KMS-11 (cell line): ENCODE measurements around the gene DYNLRB1.

Experiments used
- H2AFZ ChIP-seq: fragments of 200-600 bp; sonication (generic); 2 replicates; pipeline ENCODE4 v1.6.1; 2016; ENCODE audit warnings: antibody characterized with exemption, mixed run types, low read depth
- H3K27ac ChIP-seq: fragments of 200-600 bp; sonication (generic); 2 replicates; pipeline ENCODE4 v1.6.1; 2016; ENCODE audit warnings: mild to moderate bottlenecking, mixed run types
- H3K27me3 ChIP-seq: fragments of 200-600 bp; sonication (generic); 2 replicates; pipeline ENCODE4 v1.6.1; 2017; ENCODE audit warnings: mild to moderate bottlenecking, low read depth, mixed run types, moderate library complexity; ENCODE audit not compliant: insufficient read depth
- H3K36me3 ChIP-seq: fragments of 200-600 bp; sonication (generic); 2 replicates; pipeline ENCODE4 v1.6.1; 2017; ENCODE audit warnings: mild to moderate bottlenecking, mixed run types; ENCODE audit not compliant: insufficient read depth
- H3K4me1 ChIP-seq: fragments of 200-600 bp; sonication (generic); 2 replicates; pipeline ENCODE4 v1.6.1; 2016; ENCODE audit warnings: mild to moderate bottlenecking, low read depth, mixed run types; ENCODE audit not compliant: poor library complexity, severe bottlenecking
- H3K4me2 ChIP-seq: fragments of 200-600 bp; sonication (generic); 2 replicates; pipeline ENCODE4 v1.7.0; 2016; ENCODE audit warnings: mild to moderate bottlenecking, mixed run types
- H3K4me3 ChIP-seq: fragments of 200-600 bp; sonication (generic); IDR thresholded peaks from 2 replicates; pipeline ENCODE4 v1.6.1; 2017; ENCODE audit warnings: low read depth, low read length, mixed read lengths; ENCODE audit not compliant: insufficient read depth
- H3K79me2 ChIP-seq: fragments of 200-600 bp; sonication (generic); 2 replicates; pipeline ENCODE4 v1.6.1; 2016; ENCODE audit warnings: low read depth, mixed run types; ENCODE audit not compliant: insufficient read depth
- H3K9ac ChIP-seq: fragments of 200-600 bp; sonication (generic); 2 replicates; pipeline ENCODE4 v1.6.1; 2016; ENCODE audit warnings: mild to moderate bottlenecking, mixed run types
- H4K20me1 ChIP-seq: fragments of 200-600 bp; sonication (generic); 2 replicates; pipeline ENCODE4 v1.6.1; 2016; ENCODE audit warnings: mild to moderate bottlenecking, mixed run types; ENCODE audit not compliant: insufficient read depth
- TF ChIP-seq, protein P1 (sequence below): fragments of 200-600 bp; sonication (generic); conservative IDR thresholded peaks from 2 replicates; pipeline ENCODE4 v1.6.1; 2017; ENCODE audit warnings: low read depth, mild to moderate bottlenecking, antibody characterized with exemption, low read length, moderate library complexity, mixed read lengths

The DYNLRB1 gene

DNA sequence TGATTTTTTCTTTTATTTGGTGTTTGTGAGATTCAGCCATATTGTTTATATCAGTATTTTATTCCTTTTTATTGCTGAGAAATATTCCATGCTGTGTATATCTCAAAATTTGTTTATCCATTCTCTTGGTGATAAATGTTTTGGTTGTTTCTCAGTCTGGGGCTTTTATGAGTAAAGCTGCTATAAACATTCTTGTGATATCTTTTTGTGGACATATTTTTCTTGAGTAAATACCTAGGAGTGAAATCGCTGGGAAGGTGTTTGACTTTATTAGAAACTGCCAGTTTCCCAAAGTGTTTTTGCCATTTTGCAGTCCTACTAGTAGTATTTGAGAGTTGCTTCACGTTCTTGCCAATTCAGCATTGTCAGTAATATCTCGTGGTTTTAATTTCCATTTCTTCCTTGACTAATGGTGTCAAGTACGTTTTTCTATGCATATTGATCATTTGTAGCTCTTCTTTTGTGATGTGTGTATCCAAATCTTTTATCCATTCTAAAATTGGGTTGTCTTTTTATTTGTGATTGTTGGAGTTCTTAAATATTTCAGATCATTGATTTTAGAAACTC, 31.1 kb upstream of the DYNLRB1 start:
- H3K4me2 ChIP-seq, result no peak overlapping the region
- no peaks in the 10 kb centered on the region for H4K20me1 ChIP-seq
- no peaks in the 10 kb centered on the region for H3K27me3 ChIP-seq
- no peaks in the 10 kb centered on the region for H3K4me1 ChIP-seq
- no peaks in the 10 kb centered on the region for H3K79me2 ChIP-seq
- H3K4me3 ChIP-seq, result no peak overlapping the region
- no peak overlapping the region for H3K9ac ChIP-seq
- no peak overlapping the region for H3K27ac ChIP-seq
- no peak overlapping the region for H2AFZ ChIP-seq
- TF ChIP-seq, protein P1, sequence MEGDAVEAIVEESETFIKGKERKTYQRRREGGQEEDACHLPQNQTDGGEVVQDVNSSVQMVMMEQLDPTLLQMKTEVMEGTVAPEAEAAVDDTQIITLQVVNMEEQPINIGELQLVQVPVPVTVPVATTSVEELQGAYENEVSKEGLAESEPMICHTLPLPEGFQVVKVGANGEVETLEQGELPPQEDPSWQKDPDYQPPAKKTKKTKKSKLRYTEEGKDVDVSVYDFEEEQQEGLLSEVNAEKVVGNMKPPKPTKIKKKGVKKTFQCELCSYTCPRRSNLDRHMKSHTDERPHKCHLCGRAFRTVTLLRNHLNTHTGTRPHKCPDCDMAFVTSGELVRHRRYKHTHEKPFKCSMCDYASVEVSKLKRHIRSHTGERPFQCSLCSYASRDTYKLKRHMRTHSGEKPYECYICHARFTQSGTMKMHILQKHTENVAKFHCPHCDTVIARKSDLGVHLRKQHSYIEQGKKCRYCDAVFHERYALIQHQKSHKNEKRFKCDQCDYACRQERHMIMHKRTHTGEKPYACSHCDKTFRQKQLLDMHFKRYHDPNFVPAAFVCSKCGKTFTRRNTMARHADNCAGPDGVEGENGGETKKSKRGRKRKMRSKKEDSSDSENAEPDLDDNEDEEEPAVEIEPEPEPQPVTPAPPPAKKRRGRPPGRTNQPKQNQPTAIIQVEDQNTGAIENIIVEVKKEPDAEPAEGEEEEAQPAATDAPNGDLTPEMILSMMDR, result no peak
- peaks cover 7% of the 10 kb centered on the region; the same call in 1 of the 2 replicates for H3K36me3 ChIP-seq

DNA sequence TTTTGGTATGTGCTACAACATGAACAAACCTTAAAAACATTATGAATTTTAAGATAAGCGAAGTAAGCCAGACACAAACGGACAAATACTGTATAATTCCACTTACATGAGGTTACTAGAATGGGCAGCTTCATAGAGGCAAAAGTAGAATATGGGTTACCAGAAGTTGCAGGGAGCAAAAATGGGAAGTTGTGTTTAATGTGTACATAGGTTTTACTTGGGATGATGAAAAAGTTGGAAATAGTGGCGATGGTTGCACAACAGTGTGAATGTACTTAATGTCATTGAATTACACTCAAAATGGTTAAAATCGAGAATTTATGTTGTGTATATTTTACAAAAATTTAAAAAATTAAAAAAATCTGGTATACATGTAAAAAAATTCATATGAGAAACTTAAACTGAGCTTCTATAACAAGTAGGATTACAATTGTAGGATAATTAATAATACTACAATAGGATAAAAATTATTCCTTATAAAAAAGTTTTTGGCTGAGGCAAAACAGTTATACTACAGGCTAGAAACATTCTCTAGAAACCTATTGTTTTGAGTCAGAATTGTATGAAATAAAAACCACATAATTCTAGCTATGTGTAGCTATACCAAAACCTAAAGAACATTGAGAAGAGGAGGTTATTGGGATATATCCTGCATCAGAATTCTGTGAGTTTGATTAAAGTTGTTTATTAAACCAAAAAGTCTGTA, 24.8 kb upstream of the DYNLRB1 start:
- H4K20me1 ChIP-seq, result no peaks in the 10 kb centered on the region
- TF ChIP-seq, protein P1, result no peak
- H3K4me3 ChIP-seq, result no peak overlapping the region
- H3K4me1 ChIP-seq, result no peaks in the 10 kb centered on the region
- H3K36me3 ChIP-seq, result peaks cover 18% of the 10 kb centered on the region; the same call in 1 of the 2 replicates
- no peak overlapping the region for H3K4me2 ChIP-seq
- H2AFZ ChIP-seq, result no peak overlapping the region
- H3K27ac ChIP-seq, result no peak overlapping the region
- H3K9ac ChIP-seq, result no peak overlapping the region
- no peaks in the 10 kb centered on the region for H3K79me2 ChIP-seq
- H3K27me3 ChIP-seq, result no peaks in the 10 kb centered on the region

DNA sequence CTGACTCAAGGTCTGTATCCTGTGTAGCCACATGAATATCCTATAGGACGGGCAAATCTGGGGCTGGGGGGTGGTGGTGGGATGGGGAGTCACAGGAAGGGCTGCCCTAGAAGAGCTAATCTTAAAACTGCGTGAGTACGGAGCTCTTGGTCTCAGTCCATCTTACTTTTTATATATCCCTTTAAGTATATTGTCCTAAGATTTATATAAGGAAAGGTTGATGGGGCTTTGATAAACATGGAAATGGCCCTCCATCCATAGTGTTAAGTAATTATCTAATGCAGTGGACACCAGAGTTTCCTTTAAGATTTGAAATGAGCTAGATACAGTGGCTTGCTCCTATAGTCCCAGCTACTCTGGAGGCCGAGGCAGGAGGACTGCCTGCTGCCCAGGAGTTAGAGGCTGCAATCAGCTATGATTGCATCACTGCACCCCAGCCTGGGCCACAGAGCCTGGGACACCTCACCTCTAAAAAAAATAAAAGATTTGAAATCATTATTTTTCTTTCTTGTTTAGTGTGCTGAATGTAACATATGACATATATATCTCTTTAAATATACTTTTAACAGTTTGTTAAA, 24.2 kb upstream of the DYNLRB1 start:
- no peaks in the 10 kb centered on the region for H3K79me2 ChIP-seq
- H3K4me2 ChIP-seq, result no peak overlapping the region
- H3K27ac ChIP-seq, result no peak overlapping the region
- H3K27me3 ChIP-seq, result no peaks in the 10 kb centered on the region
- H3K4me1 ChIP-seq, result no peaks in the 10 kb centered on the region
- no peak overlapping the region for H3K9ac ChIP-seq
- peaks cover 18% of the 10 kb centered on the region; the same call in 1 of the 2 replicates for H3K36me3 ChIP-seq
- TF ChIP-seq, protein P1, result no peak
- no peak overlapping the region for H3K4me3 ChIP-seq
- H4K20me1 ChIP-seq, result no peaks in the 10 kb centered on the region
- no peak overlapping the region for H2AFZ ChIP-seq

DNA sequence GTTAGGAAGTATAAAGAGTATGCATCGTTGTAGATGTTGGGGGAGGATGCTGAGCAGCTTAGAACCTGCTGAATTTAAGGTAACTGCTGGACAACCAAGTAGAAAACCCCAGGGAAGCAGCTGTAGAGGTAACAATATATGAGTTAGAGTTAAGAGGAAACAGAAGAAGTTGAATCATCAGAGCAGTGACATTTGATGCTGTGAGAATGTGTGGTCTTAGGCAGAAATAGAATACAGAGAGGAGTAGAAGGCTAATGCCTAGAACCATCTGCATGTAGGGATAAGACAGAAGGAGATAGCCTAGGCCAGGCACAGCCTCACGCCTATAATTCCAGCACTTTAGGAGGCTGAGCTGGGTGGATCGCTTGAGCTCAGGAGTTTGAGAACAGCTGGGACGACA, 22.6 kb upstream of the DYNLRB1 start:
- no peak overlapping the region for H3K27ac ChIP-seq
- peaks cover 18% of the 10 kb centered on the region; the same call in 1 of the 2 replicates for H3K36me3 ChIP-seq
- H3K9ac ChIP-seq, result no peak overlapping the region

More for the DNA sequence above, 22.6 kb upstream of the DYNLRB1 start:
- H2AFZ ChIP-seq, result no peak overlapping the region
- no peaks in the 10 kb centered on the region for H3K79me2 ChIP-seq
- H3K4me2 ChIP-seq, result no peak overlapping the region
- no peaks in the 10 kb centered on the region for H3K4me1 ChIP-seq
- H3K4me3 ChIP-seq, result no peak overlapping the region
- TF ChIP-seq, protein P1, result no peak
- H4K20me1 ChIP-seq, result no peaks in the 10 kb centered on the region
- no peaks in the 10 kb centered on the region for H3K27me3 ChIP-seq
